ENCODE data around the gene DOCK7.

DOCK7 gene

DNA sequence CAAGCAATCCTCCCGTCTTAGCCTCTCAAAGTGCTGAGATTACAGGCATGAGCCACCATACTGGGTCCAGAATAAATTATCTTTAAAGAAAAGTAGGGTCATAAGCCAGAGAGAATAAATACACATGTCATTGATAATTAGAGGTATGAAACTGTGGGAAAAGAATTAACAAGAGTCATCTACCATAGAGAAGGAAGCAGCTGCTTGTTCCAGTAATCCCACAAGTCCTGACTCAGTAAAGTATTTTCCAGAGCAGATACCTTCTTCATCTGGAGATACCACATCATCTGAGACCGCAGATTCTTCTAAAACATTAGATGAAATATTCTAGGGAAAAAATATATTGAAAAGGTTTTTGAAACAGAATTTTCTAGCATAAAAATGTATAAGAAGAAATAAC lies 195.7 kb downstream of the DOCK7 start:
- DNase-seq: no peak
- H3K27ac ChIP-seq: no peak overlapping the region
- H3K27me3 ChIP-seq: no peaks in the 10 kb centered on the region
- H3K9me3 ChIP-seq: no peaks in the 10 kb centered on the region
- peaks cover 35 to 75% (median 58%) of the 10 kb centered on the region in 3 donors for H3K36me3 ChIP-seq
- no peak overlapping the region for H3K4me3 ChIP-seq
- TF ChIP-seq, protein P1, sequence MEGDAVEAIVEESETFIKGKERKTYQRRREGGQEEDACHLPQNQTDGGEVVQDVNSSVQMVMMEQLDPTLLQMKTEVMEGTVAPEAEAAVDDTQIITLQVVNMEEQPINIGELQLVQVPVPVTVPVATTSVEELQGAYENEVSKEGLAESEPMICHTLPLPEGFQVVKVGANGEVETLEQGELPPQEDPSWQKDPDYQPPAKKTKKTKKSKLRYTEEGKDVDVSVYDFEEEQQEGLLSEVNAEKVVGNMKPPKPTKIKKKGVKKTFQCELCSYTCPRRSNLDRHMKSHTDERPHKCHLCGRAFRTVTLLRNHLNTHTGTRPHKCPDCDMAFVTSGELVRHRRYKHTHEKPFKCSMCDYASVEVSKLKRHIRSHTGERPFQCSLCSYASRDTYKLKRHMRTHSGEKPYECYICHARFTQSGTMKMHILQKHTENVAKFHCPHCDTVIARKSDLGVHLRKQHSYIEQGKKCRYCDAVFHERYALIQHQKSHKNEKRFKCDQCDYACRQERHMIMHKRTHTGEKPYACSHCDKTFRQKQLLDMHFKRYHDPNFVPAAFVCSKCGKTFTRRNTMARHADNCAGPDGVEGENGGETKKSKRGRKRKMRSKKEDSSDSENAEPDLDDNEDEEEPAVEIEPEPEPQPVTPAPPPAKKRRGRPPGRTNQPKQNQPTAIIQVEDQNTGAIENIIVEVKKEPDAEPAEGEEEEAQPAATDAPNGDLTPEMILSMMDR (IDR thresholded peaks at IDR 0.05): no peak
- intact Hi-C loops (cut with DNase I; ENCODE audit: low total_unique reads): no loop called here
- no peaks in the 10 kb centered on the region for H3K4me1 ChIP-seq

DNA sequence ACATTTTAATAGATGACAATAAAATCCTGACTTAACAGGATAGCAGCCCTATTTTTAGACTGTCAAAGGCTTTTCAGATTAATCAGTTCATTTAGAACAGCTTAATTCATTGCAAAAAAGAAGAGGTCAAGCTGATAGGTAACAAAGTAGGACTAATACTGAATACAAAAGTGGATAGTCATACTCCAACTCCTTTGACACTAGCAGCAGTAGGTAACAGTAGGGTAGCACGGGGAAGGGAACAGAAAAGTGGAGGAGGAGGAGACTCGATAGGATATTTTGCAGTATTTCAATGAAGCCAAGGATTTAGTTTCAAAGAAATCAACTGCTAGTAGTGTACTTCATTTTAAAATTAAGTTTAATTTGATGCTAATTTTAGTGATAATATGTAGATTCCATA lies 200.2 kb downstream of the DOCK7 start:
- H3K36me3 ChIP-seq: peaks cover 14 to 58% (median 39%) of the 10 kb centered on the region in 3 donors

DNA sequence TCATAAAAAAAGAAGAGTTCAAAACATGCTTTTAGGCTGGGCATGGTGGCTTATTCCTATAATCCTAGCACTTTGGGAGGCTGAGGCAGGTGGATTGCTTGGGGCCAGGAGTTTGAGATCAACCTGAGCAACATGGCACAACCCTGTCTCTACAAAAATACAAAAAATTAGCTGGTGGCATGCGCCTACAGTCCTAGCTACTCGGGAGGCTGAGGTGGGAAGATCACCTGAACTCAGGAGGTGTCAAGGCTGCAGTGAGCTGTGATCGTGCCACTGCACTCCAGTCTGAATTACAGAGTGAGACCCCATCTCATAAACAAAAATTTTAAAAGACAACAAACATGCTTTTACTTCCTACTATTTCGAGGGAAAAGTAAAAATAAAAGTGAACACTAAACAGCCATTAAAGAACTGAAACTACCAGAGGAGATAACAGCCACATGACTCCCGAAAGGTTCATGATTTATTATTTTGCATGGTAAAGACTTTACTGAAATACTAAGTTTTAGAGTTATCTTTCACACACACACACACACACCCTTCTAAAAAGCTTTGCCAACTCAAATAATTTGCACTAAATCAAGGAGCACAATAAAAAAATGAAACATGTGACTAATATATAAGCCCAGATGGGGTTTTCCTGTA lies 203.2 kb downstream of the DOCK7 start:
- Histone ChIP-seq H3K27me3 (no peaks in the 10 kb centered on the region), H3K27ac (no peak overlapping the region), H3K36me3 (peaks cover 3 to 34% (median 24%) of the 10 kb centered on the region in 3 donors), H3K4me3 (no peak overlapping the region), H3K4me1 (no peaks in the 10 kb centered on the region), H3K9me3 (no peaks in the 10 kb centered on the region)
- TF ChIP-seq, protein P1 (IDR thresholded peaks at IDR 0.05): no peak
- intact Hi-C loops (cut with DNase I; ENCODE audit: low total_unique reads): no loop called here
- DNase-seq: no peak

More for the DNA sequence above, 200.2 kb downstream of the DOCK7 start:
- Histone ChIP-seq H3K27me3 (no peaks in the 10 kb centered on the region), H3K4me1 (no peaks in the 10 kb centered on the region), H3K4me3 (no peak overlapping the region), H3K9me3 (no peaks in the 10 kb centered on the region), H3K27ac (no peak overlapping the region)
- DNase-seq: no peak
- TF ChIP-seq, protein P1 (IDR thresholded peaks at IDR 0.05): no peak
- intact Hi-C loops (cut with DNase I; ENCODE audit: low total_unique reads): no loop called here

DNA sequence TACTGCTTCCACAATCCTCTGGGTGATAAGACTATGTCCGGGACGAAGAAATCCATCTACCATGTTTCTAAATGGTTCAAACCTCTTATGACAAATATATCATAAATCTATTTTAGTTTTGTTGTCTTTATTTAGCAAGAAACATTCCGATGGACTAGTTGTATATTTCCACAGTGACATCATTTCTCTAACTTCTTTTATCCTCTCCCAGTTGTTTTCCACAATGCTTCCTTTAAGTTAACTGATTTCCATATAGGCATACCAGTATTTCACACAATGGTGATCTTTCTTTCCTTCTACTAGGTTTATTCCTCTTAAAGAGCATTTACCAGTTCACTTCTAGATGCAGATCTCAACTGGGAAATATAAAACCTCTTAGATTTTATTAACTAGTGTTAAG lies 206.5 kb downstream of the DOCK7 start:
- H3K4me1 ChIP-seq: no peaks in the 10 kb centered on the region
- no peak for DNase-seq
- peaks cover 0 to 23% (median 16%) of the 10 kb centered on the region in 3 donors for H3K36me3 ChIP-seq
- no peaks in the 10 kb centered on the region for H3K9me3 ChIP-seq
- no peak overlapping the region for H3K27ac ChIP-seq
- TF ChIP-seq, protein P1 (IDR thresholded peaks at IDR 0.05): no peak
- no peaks in the 10 kb centered on the region for H3K27me3 ChIP-seq
- no peak overlapping the region for H3K4me3 ChIP-seq
- intact Hi-C loops (cut with DNase I; ENCODE audit: low total_unique reads): no loop called here

DNA sequence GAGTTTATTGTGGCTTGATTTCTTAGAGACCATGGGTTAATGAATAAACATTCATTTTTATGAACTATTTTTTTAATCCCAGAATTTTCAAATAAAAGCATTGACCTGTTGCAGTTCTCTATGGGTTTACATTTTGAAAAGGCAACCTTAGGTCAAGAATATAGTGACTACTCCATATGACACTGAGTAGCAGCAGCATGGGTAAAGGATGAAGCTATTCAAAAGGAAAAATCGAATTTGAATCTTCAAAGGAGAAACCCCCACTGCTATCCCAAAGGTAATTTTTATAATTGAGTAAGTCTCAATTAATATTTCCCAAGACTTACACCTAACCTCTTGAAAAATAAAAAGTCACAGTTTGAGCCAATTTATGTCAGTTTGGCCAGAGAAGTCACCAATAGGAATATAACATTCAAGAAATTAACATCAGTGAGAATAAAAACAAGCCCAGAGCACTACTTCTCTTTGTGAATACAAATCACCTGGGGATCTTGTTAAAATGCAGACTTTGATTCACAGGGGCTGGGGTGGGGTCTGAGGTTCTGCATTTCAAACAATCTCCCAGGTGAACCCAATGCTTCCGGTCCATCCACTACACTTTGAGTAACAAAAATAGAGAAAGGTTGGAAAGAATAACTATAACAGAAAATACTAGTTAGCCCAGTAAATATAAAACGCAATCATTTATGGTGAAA lies 211.5 kb downstream of the DOCK7 start:
- H3K4me1 ChIP-seq: no peaks in the 10 kb centered on the region
- no peak overlapping the region for H3K27ac ChIP-seq
- TF ChIP-seq, protein P1 (IDR thresholded peaks at IDR 0.05): no peak
- DNase-seq: no peak
- no peaks in the 10 kb centered on the region for H3K9me3 ChIP-seq
- no peak overlapping the region for H3K4me3 ChIP-seq
- H3K27me3 ChIP-seq: no peaks in the 10 kb centered on the region
- peaks cover 39 to 63% (median 57%) of the 10 kb centered on the region in 3 donors for H3K36me3 ChIP-seq
- intact Hi-C loops (cut with DNase I; ENCODE audit: low total_unique reads): no loop called here
